Gastroesophageal sphincter (tissue), 3 donors: Measurements from ENCODE around the gene ZBTB24.

ENCODE experiments used
- EP300 ChIP-seq: sonication (generic); formaldehyde crosslinking; IDR thresholded peaks from one replicate; pipeline ENCODE4 v1.6.1; 2017; ENCODE audit warnings: antibody characterized with exemption, mild to moderate bottlenecking
- POLR2AphosphoS5 ChIP-seq: sonication (generic); formaldehyde crosslinking; IDR thresholded peaks from one replicate; pipeline ENCODE4 v1.6.1; 2017; ENCODE audit warnings: antibody characterized with exemption
- TF ChIP-seq, protein P1 (sequence below), 4 experiments: fragments of 200-600 bp in 2 of 4; fragments of 450-650 bp in 2 of 4; sonication (generic) in 1 of 4; IDR thresholded peaks; one replicate each; pipeline ENCODE4 v1.5.1; 2017 to 2019; ENCODE audit warnings: antibody characterized with exemption in 4 of 4, mild to moderate bottlenecking in 2 of 4, moderate library complexity in 2 of 4

DNA sequence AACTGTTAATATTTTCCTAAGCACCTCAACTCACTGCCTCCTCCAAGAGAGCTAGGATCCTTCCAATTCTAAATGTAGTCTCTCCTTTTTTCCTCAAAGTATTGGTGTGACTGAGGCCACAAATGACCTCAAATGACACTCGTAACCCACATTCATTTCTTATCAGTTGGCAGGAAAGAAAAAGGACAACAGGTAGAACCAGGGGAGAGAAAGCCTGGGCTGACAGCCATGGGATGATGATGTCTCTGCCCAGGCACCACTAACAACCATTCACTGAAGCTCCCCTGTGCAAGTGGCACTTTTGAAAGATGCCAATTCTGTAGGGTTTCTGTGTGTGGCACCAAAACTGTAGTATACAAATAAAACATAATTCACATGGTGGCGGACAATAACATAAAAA, 7.4 kb downstream of the ZBTB24 start:
- TF ChIP-seq, protein P1, sequence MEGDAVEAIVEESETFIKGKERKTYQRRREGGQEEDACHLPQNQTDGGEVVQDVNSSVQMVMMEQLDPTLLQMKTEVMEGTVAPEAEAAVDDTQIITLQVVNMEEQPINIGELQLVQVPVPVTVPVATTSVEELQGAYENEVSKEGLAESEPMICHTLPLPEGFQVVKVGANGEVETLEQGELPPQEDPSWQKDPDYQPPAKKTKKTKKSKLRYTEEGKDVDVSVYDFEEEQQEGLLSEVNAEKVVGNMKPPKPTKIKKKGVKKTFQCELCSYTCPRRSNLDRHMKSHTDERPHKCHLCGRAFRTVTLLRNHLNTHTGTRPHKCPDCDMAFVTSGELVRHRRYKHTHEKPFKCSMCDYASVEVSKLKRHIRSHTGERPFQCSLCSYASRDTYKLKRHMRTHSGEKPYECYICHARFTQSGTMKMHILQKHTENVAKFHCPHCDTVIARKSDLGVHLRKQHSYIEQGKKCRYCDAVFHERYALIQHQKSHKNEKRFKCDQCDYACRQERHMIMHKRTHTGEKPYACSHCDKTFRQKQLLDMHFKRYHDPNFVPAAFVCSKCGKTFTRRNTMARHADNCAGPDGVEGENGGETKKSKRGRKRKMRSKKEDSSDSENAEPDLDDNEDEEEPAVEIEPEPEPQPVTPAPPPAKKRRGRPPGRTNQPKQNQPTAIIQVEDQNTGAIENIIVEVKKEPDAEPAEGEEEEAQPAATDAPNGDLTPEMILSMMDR (IDR thresholded peaks at IDR 0.05), result no peak
- TF ChIP-seq EP300, result no peak
- no peak for TF ChIP-seq POLR2AphosphoS5
